NCI-H2171 (cell line): ENCODE measurements around the gene ACTR6.

Experiments
- DNase-seq: peaks from one replicate; lab custom pipeline; 2025; lab: John Stamatoyannopoulos, UW

ACTR6 gene

GRCh38 chr12:100267603-100268281 lies 67.1 kb downstream of the ACTR6 start:
- peak; percentile 26 for DNase-seq

- no peak for DNase-seq
Observed at GRCh38 chr12:100268835-100269564, 68.4 kb downstream of the ACTR6 start.

DNA sequence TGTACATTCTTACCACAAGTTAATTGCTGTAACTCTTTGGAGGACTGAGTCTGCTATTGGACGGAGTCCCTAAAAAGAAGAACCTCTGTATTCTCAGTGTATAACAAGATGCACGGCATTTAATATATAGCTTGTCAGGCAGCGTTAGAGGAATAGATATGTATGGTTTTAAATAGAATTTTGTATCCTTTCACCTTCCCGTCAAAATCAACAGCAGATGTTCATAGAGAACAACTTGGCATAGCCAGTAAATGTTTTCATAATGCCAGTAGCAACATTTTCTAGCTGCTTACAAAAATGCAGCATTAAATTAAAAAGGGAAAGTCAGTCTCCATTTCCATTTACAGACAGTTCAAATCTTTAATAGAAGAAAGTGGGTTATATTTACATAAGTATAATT lies 73.2 kb downstream of the ACTR6 start:
- no peak for DNase-seq
